Measurements from ENCODE around the gene ZNF346.
A peak's percentile ranks its signal among the peaks of the same experiment; 100 is the strongest.

ZNF346 gene

GRCh38 chr5:177122566-177122965 lies 100.1 kb downstream of the ZNF346 start:
- Histone ChIP-seq H3K4me3 (ENCODE audit: severe bottlenecking) (no peak overlapping the region), H3K27me3 (ENCODE audit: insufficient read depth, poor library complexity, severe bottlenecking) (no peaks in the 10 kb centered on the region), H3K9me3 (ENCODE audit: severe bottlenecking) (no peaks in the 10 kb centered on the region), H3K4me1 (ENCODE audit: insufficient read depth, poor library complexity, severe bottlenecking) (no peaks in the 10 kb centered on the region), H3K27ac (ENCODE audit: poor library complexity, severe bottlenecking) (no peak overlapping the region), H3K36me3 (ENCODE audit: low read depth) (no peaks in the 10 kb centered on the region)
- ATAC-seq (ENCODE audit: low read depth) = no peak
- no peak for TF ChIP-seq CTCF (IDR thresholded peaks at IDR 0.05; ENCODE audit: poor library complexity, severe bottlenecking)
- DNase-seq (ENCODE audit: low spot score) = no peak

- Histone ChIP-seq H3K27ac (ENCODE audit: poor library complexity, severe bottlenecking) (no peak overlapping the region), H3K36me3 (ENCODE audit: low read depth) (no peaks in the 10 kb centered on the region), H3K27me3 (ENCODE audit: insufficient read depth, poor library complexity, severe bottlenecking) (no peaks in the 10 kb centered on the region), H3K9me3 (ENCODE audit: severe bottlenecking) (no peaks in the 10 kb centered on the region), H3K4me1 (ENCODE audit: insufficient read depth, poor library complexity, severe bottlenecking) (no peaks in the 10 kb centered on the region), H3K4me3 (ENCODE audit: severe bottlenecking) (no peak overlapping the region)
- no peak for TF ChIP-seq CTCF (IDR thresholded peaks at IDR 0.05; ENCODE audit: poor library complexity, severe bottlenecking)
- ATAC-seq (ENCODE audit: low read depth) (no peak), DNase-seq (ENCODE audit: low spot score) (no peak)
Measured at GRCh38 chr5:177123789-177124485, 101.4 kb downstream of the ZNF346 start.

GRCh38 chr5:177124486-177124991 lies 102.0 kb downstream of the ZNF346 start:
- no peak for TF ChIP-seq CTCF (IDR thresholded peaks at IDR 0.05; ENCODE audit: poor library complexity, severe bottlenecking)
- Histone ChIP-seq H3K4me3 (ENCODE audit: severe bottlenecking) (no peak overlapping the region), H3K9me3 (ENCODE audit: severe bottlenecking) (no peaks in the 10 kb centered on the region), H3K4me1 (ENCODE audit: insufficient read depth, poor library complexity, severe bottlenecking) (no peaks in the 10 kb centered on the region), H3K36me3 (ENCODE audit: low read depth) (no peaks in the 10 kb centered on the region), H3K27me3 (ENCODE audit: insufficient read depth, poor library complexity, severe bottlenecking) (no peaks in the 10 kb centered on the region), H3K27ac (ENCODE audit: poor library complexity, severe bottlenecking) (no peak overlapping the region)
- DNase-seq (ENCODE audit: low spot score) (no peak), ATAC-seq (ENCODE audit: low read depth) (peak; percentile 81)

GRCh38 chr5:177126771-177127170 lies 104.3 kb downstream of the ZNF346 start:
- Histone ChIP-seq H3K27me3 (ENCODE audit: insufficient read depth, poor library complexity, severe bottlenecking) (no peaks in the 10 kb centered on the region), H3K9me3 (ENCODE audit: severe bottlenecking) (no peaks in the 10 kb centered on the region), H3K27ac (ENCODE audit: poor library complexity, severe bottlenecking) (no peak overlapping the region), H3K4me1 (ENCODE audit: insufficient read depth, poor library complexity, severe bottlenecking) (no peaks in the 10 kb centered on the region), H3K36me3 (ENCODE audit: low read depth) (no peaks in the 10 kb centered on the region), H3K4me3 (ENCODE audit: severe bottlenecking) (no peak overlapping the region)
- TF ChIP-seq CTCF (IDR thresholded peaks at IDR 0.05; ENCODE audit: poor library complexity, severe bottlenecking) = no peak
- ATAC-seq (ENCODE audit: low read depth) = no peak
- no peak for DNase-seq (ENCODE audit: low spot score)

- peak; percentile 38 for DNase-seq (ENCODE audit: low spot score)
- no peak overlapping the region for H3K27ac ChIP-seq (ENCODE audit: poor library complexity, severe bottlenecking)
- no peaks in the 10 kb centered on the region for H3K27me3 ChIP-seq (ENCODE audit: insufficient read depth, poor library complexity, severe bottlenecking)
- 0 out of 3 replicates have a peak, but pooled peaks have one; percentile 10 for ATAC-seq (ENCODE audit: low read depth)
- no peaks in the 10 kb centered on the region for H3K4me1 ChIP-seq (ENCODE audit: insufficient read depth, poor library complexity, severe bottlenecking)
- H3K4me3 ChIP-seq (ENCODE audit: severe bottlenecking) = no peak overlapping the region
- no peak for TF ChIP-seq CTCF (IDR thresholded peaks at IDR 0.05; ENCODE audit: poor library complexity, severe bottlenecking)
- no peaks in the 10 kb centered on the region for H3K36me3 ChIP-seq (ENCODE audit: low read depth)
- H3K9me3 ChIP-seq (ENCODE audit: severe bottlenecking) = no peaks in the 10 kb centered on the region
Measured at GRCh38 chr5:177128551-177128981, 106.1 kb downstream of the ZNF346 start.

All from RWPE2 (cell line).